ENCODE data around the gene ENHO. TPM values are rescaled to one million over a fixed set of nuclear protein-coding genes. Genes with fewer than 3 reads are reported as not detected.

ENHO gene
- total and polyA plus RNA-seq, 2 donors (not counting 1 experiment from before 2014, with no cell fraction given), result not detected

- H3K27ac Mint-ChIP-seq, result no peak overlapping the region
- Histone ChIP-seq H3K4me2 (replicated peaks; ENCODE audit: low read depth, low read length, poor library complexity, severe bottlenecking) (no peak overlapping the region), H3K27me3 (replicated peaks in 1 of 4; ENCODE audit: control extremely low read depth in 1 of 4, control insufficient read depth in 3 of 4, insufficient read depth in 4 of 4, low read length in 3 of 4) (peaks cover 0 to 3% (median 0%) of the 10 kb centered on the region in 4 experiments), H3K4me3 (ENCODE audit: control extremely low read depth in 1 of 5, extremely low read depth in 1 of 5, insufficient read depth in 1 of 5, low read depth in 2 of 5, low read length in 4 of 5) (no peak overlapping the region), H3K36me3 (replicated peaks in 1 of 2; ENCODE audit: control extremely low read depth in 1 of 2, control insufficient read depth in 1 of 2, extremely low read depth in 1 of 2, insufficient read depth in 2 of 2, low read length in 1 of 2) (no peaks in the 10 kb centered on the region), H3K79me2 (ENCODE audit: control insufficient read depth, insufficient read depth, low read length) (no peaks in the 10 kb centered on the region), H4K20me1 (ENCODE audit: control insufficient read depth, insufficient read depth, low read length, poor library complexity, severe bottlenecking) (no peaks in the 10 kb centered on the region), H2AFZ (ENCODE audit: insufficient read depth, low read depth, low read length, poor library complexity, severe bottlenecking) (no peak overlapping the region), H3K4me1 (ENCODE audit: control insufficient read depth in 2 of 2, insufficient read depth in 2 of 2, low read length in 2 of 2) (no peaks in the 10 kb centered on the region), H3K27ac (ENCODE audit: low read length in 2 of 2) (no peak overlapping the region), H3K9ac (ENCODE audit: low read length) (no peak overlapping the region), H3K9me3 (ENCODE audit: control extremely low read depth in 1 of 3, control insufficient read depth in 2 of 3, insufficient read depth in 1 of 3, low read length in 2 of 3) (no peaks in the 10 kb centered on the region)
- no peak overlapping the region for H3K4me3 Mint-ChIP-seq
- 82% methylated on average over 7 of the region's 9 CpGs for WGBS (ENCODE audit: insufficient coverage)
- no peaks in the 10 kb centered on the region for H3K4me1 Mint-ChIP-seq
- ChIA-PET CTCF (interaction anchor here (3.6 kb wide), 1 partner anchor 11 kb away, joined by 14 read pairs; no protein-coding TSS in a partner anchor), POLR2A (no interaction called here)
- intact Hi-C loops (cut with micrococcal nuclease), result no loop called here
- H3K9me3 Mint-ChIP-seq (ENCODE audit: insufficient read depth), result no peaks in the 10 kb centered on the region
- DNase-seq (no peak), ATAC-seq (ENCODE audit: low read depth) (no peak)
- H3K27me3 Mint-ChIP-seq, result peaks cover 16% of the 10 kb centered on the region
- TF ChIP-seq CTCF (IDR thresholded peaks at IDR 0.05) (no peak), EZH2 (IDR thresholded peaks at IDR 0.05; ENCODE audit: borderline replicate concordance, insufficient read depth, low read depth, low read length, poor library complexity, severe bottlenecking) (no peak)
Observed at GRCh38 chr9:34512131-34513078, 10.4 kb downstream of the ENHO start.

Data from B cell (primary cell).